HepG2 (cell line): ENCODE data around the gene STARD13. TPM values are rescaled to one million over a fixed set of nuclear protein-coding genes. Genes with fewer than 3 reads are reported as not detected.
A peak's percentile ranks its signal among the peaks of the same experiment; 100 is the strongest.

ENCODE experiments used
- FOSL2 ChIP-seq: sonication (generic); formaldehyde crosslinking; IDR thresholded peaks from 2 replicates; pipeline ENCODE4 v1.4.0; 2020; ENCODE audit warnings: missing genetic modification reagents
- GATAD2A ChIP-seq: IDR thresholded peaks from 2 replicates; pipeline ENCODE4 v1.6.1; 2016
- GLI4 ChIP-seq: sonication (generic); formaldehyde crosslinking; IDR thresholded peaks from 2 replicates; pipeline ENCODE4 v1.5.1; 2020; ENCODE audit warnings: missing genetic modification reagents, mild to moderate bottlenecking, moderate library complexity, borderline replicate concordance
- GZF1 ChIP-seq: sonication (generic); formaldehyde crosslinking; IDR thresholded peaks from 2 replicates; pipeline ENCODE4 v1.5.1; 2020; ENCODE audit warnings: mild to moderate bottlenecking, missing genetic modification reagents
- HNRNPLL ChIP-seq: fragments of 200-400 bp; formaldehyde crosslinking; IDR thresholded peaks from 2 replicates; pipeline ENCODE4 v1.6.1; 2017; ENCODE audit warnings: mild to moderate bottlenecking, low read depth, low read length; ENCODE audit not compliant: poor library complexity, severe bottlenecking
- HOXA3 ChIP-seq: sonication (generic); formaldehyde crosslinking; IDR thresholded peaks from 2 replicates; pipeline ENCODE4 v1.5.0; 2020; ENCODE audit warnings: missing genetic modification reagents
- IKZF1 ChIP-seq: fragments of 450-650 bp; IDR thresholded peaks from 2 replicates; pipeline ENCODE4 v1.7.1; 2016
- SAP130 ChIP-seq: IDR thresholded peaks from 2 replicates; pipeline ENCODE4 v1.6.1; 2016; ENCODE audit warnings: low read depth
- SOX5 ChIP-seq: IDR thresholded peaks from 2 replicates; pipeline ENCODE4 v1.6.1; 2016; ENCODE audit warnings: borderline replicate concordance
- STAT5B ChIP-seq: sonication (generic); formaldehyde crosslinking; IDR thresholded peaks from 2 replicates; pipeline ENCODE4 v1.4.0; 2020; ENCODE audit warnings: missing genetic modification reagents
- TOE1 ChIP-seq: sonication (generic); formaldehyde crosslinking; IDR thresholded peaks from 2 replicates; pipeline ENCODE4 v1.4.0; 2020; ENCODE audit warnings: mild to moderate bottlenecking, missing genetic modification reagents
- ZFYVE20 ChIP-seq: sonication (generic); formaldehyde crosslinking; IDR thresholded peaks from 2 replicates; pipeline ENCODE4 v1.8.0; 2023; ENCODE audit warnings: low read depth, mild to moderate bottlenecking, moderate library complexity, missing genetic modification reagents, borderline replicate concordance
- ZNF530 ChIP-seq: sonication (generic); formaldehyde crosslinking; IDR thresholded peaks from 2 replicates; pipeline ENCODE4 v1.5.0; 2020; ENCODE audit warnings: low read depth, mild to moderate bottlenecking, missing genetic modification reagents
- polyA plus RNA-seq, 8 experiments: library from polyadenylated mRNA; depleted of rRNA in 3 of 8; stranded (reverse) in 7 of 8; unstranded in 1 of 8; fragments of >200 nt; fragmentation: Illumina TruSeq in 4 of 8; extraction: Trizol in 4 of 8; gene quantifications; 2 replicates each; pipeline versions ENCODE4 v1.2.1 to v1.2.3, GENCODE V29; 2011 to 2016; ENCODE audit warnings: low read depth in 4 of 8, missing spikeins in 1 of 8, mixed read lengths in 1 of 8; ENCODE audit not compliant: insufficient read depth in 1 of 8
- total RNA-seq, 5 experiments: library from RNA; depleted of rRNA; stranded (reverse); fragments of >200 nt; fragmentation: Illumina TruSeq; extraction: Trizol; gene quantifications; 2 replicates each; pipeline ENCODE4 v1.2.3, GENCODE V29; 2016; ENCODE audit warnings: low read depth in 1 of 5
- TF ChIP-seq, protein P1 (sequence below): sonication (generic); formaldehyde crosslinking; IDR thresholded peaks from 2 replicates; pipeline ENCODE4 v1.9.0; 2021; ENCODE audit warnings: missing genetic modification reagents, borderline replicate concordance
- TF ChIP-seq, protein P2 (sequence below): IDR thresholded peaks from 2 replicates; pipeline ENCODE4 v1.6.1; 2016; ENCODE audit warnings: mild to moderate bottlenecking
- TF ChIP-seq, protein P3 (sequence below): sonication (generic); formaldehyde crosslinking; IDR thresholded peaks from 2 replicates; pipeline ENCODE4 v1.5.0; 2020; ENCODE audit warnings: mild to moderate bottlenecking, missing genetic modification reagents
- TF ChIP-seq, protein P4 (sequence below): sonication (generic); formaldehyde crosslinking; conservative IDR thresholded peaks from 2 replicates; pipeline ENCODE4 v1.4.0; 2020; ENCODE audit warnings: missing genetic modification reagents
- TF ChIP-seq, protein P5 (sequence below): sonication (generic); formaldehyde crosslinking; IDR thresholded peaks from 2 replicates; pipeline ENCODE4 v1.4.0; 2020; ENCODE audit warnings: missing genetic modification reagents

The STARD13 gene
- total and polyA plus RNA-seq, 2 of the 13 experiments (the other 11 are each of a cell fraction or from before 2014, with no cell fraction given): 12.8 to 14.3 TPM

DNA sequence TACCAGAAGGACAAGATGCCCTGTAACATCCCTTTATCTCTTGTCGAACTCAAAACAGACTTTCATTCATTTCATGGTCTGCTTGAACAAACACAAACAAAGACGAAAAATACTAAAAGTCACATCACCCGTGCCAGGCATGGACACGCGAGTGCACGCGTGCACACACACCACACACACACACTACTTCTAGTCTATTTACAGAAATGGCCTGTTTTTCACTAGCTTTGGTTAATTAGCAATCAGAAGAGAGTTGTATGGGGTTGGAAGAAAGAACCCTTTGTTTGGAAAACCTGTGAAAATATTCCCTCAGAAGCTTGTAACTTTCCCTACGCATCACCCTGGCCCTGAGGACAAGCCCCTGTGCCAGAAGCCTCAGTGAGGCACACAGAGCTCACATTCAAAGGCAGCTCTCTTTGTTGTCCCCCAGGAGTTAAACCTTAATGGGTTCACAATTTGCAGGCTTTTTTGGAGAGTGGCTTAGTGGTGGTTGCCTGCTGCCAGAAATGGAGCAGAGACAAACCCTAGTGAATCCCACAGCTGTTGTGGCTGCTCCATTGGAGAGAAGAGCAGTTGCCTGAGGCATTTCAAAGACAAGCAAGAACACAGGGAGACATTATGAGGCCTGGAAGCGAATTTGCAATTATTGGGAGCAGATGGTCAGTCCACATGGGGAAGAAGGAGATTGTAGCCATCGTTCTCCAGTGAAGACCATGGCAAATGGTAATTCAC lies 55.9 kb downstream of the STARD13 start (continued):
- no peak for TF ChIP-seq GZF1 (CRISPR knock-in tag)
- TF ChIP-seq GLI4 (CRISPR knock-in tag): no peak
- peak; percentile 67 for TF ChIP-seq FOSL2 (CRISPR knock-in tag)
- TF ChIP-seq IKZF1: no peak
- TF ChIP-seq SAP130 (CRISPR knock-in tag): peak; percentile 78
- TF ChIP-seq ZFYVE20 (CRISPR knock-in tag): no peak
- no peak for TF ChIP-seq HNRNPLL
- peak; percentile 69; the same call in 1 of the 2 replicates for TF ChIP-seq HOXA3 (CRISPR knock-in tag)
- TF ChIP-seq, protein P1, sequence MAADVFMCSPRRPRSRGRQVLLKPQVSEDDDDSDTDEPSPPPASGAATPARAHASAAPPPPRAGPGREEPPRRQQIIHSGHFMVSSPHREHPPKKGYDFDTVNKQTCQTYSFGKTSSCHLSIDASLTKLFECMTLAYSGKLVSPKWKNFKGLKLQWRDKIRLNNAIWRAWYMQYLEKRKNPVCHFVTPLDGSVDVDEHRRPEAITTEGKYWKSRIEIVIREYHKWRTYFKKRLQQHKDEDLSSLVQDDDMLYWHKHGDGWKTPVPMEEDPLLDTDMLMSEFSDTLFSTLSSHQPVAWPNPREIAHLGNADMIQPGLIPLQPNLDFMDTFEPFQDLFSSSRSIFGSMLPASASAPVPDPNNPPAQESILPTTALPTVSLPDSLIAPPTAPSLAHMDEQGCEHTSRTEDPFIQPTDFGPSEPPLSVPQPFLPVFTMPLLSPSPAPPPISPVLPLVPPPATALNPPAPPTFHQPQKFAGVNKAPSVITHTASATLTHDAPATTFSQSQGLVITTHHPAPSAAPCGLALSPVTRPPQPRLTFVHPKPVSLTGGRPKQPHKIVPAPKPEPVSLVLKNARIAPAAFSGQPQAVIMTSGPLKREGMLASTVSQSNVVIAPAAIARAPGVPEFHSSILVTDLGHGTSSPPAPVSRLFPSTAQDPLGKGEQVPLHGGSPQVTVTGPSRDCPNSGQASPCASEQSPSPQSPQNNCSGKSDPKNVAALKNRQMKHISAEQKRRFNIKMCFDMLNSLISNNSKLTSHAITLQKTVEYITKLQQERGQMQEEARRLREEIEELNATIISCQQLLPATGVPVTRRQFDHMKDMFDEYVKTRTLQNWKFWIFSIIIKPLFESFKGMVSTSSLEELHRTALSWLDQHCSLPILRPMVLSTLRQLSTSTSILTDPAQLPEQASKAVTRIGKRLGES (CRISPR knock-in tag): peak; percentile 70; the same call in 1 of the 2 replicates
- TF ChIP-seq TOE1 (CRISPR knock-in tag): 0 out of 2 replicates have a peak, but pooled peaks have one; percentile 68
- TF ChIP-seq ZNF530 (CRISPR knock-in tag): no peak
- TF ChIP-seq, protein P2, sequence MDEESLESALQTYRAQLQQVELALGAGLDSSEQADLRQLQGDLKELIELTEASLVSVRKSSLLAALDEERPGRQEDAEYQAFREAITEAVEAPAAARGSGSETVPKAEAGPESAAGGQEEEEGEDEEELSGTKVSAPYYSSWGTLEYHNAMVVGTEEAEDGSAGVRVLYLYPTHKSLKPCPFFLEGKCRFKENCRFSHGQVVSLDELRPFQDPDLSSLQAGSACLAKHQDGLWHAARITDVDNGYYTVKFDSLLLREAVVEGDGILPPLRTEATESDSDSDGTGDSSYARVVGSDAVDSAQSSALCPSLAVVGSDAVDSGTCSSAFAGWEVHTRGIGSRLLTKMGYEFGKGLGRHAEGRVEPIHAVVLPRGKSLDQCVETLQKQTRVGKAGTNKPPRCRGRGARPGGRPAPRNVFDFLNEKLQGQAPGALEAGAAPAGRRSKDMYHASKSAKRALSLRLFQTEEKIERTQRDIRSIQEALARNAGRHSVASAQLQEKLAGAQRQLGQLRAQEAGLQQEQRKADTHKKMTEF (CRISPR knock-in tag): peak; percentile 66; the same call in 1 of the 2 replicates
- TF ChIP-seq, protein P3, sequence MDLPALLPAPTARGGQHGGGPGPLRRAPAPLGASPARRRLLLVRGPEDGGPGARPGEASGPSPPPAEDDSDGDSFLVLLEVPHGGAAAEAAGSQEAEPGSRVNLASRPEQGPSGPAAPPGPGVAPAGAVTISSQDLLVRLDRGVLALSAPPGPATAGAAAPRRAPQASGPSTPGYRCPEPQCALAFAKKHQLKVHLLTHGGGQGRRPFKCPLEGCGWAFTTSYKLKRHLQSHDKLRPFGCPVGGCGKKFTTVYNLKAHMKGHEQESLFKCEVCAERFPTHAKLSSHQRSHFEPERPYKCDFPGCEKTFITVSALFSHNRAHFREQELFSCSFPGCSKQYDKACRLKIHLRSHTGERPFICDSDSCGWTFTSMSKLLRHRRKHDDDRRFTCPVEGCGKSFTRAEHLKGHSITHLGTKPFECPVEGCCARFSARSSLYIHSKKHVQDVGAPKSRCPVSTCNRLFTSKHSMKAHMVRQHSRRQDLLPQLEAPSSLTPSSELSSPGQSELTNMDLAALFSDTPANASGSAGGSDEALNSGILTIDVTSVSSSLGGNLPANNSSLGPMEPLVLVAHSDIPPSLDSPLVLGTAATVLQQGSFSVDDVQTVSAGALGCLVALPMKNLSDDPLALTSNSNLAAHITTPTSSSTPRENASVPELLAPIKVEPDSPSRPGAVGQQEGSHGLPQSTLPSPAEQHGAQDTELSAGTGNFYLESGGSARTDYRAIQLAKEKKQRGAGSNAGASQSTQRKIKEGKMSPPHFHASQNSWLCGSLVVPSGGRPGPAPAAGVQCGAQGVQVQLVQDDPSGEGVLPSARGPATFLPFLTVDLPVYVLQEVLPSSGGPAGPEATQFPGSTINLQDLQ: no peak
- TF ChIP-seq, protein P4, sequence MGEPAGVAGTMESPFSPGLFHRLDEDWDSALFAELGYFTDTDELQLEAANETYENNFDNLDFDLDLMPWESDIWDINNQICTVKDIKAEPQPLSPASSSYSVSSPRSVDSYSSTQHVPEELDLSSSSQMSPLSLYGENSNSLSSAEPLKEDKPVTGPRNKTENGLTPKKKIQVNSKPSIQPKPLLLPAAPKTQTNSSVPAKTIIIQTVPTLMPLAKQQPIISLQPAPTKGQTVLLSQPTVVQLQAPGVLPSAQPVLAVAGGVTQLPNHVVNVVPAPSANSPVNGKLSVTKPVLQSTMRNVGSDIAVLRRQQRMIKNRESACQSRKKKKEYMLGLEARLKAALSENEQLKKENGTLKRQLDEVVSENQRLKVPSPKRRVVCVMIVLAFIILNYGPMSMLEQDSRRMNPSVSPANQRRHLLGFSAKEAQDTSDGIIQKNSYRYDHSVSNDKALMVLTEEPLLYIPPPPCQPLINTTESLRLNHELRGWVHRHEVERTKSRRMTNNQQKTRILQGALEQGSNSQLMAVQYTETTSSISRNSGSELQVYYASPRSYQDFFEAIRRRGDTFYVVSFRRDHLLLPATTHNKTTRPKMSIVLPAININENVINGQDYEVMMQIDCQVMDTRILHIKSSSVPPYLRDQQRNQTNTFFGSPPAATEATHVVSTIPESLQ (CRISPR knock-in tag): no peak
- TF ChIP-seq, protein P5, sequence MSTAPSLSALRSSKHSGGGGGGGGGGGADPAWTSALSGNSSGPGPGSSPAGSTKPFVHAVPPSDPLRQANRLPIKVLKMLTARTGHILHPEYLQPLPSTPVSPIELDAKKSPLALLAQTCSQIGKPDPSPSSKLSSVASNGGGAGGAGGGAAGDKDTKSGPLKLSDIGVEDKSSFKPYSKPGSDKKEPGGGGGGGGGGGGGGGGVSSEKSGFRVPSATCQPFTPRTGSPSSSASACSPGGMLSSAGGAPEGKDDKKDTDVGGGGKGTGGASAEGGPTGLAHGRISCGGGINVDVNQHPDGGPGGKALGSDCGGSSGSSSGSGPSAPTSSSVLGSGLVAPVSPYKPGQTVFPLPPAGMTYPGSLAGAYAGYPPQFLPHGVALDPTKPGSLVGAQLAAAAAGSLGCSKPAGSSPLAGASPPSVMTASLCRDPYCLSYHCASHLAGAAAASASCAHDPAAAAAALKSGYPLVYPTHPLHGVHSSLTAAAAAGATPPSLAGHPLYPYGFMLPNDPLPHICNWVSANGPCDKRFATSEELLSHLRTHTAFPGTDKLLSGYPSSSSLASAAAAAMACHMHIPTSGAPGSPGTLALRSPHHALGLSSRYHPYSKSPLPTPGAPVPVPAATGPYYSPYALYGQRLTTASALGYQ (CRISPR knock-in tag): peak; percentile 54; the same call in 1 of the 2 replicates
- peak; percentile 90 for TF ChIP-seq GATAD2A
- peak; percentile 92 for TF ChIP-seq SOX5 (CRISPR knock-in tag)
- TF ChIP-seq STAT5B (CRISPR knock-in tag): no peak
